DND-41 (cell line): ENCODE data around the gene UBE2Q2.

ENCODE experiments used
- ATAC-seq: fragments of 200-7000 bp; cut with Tn5 transposase; 3 replicates; pipeline ENCODE4 v1.9.1; 2021; ENCODE audit warnings: low read depth; ENCODE audit not compliant: insufficient read depth
- DNase-seq: peaks from one replicate; pipeline ENCODE4 v3.0.0-alpha.2; 2020
- H2AFZ ChIP-seq: 2 replicates; pipeline ENCODE4 v1.6.0; 2012; ENCODE audit warnings: low read depth, low read length
- H3K27ac ChIP-seq: 2 replicates; pipeline ENCODE4 v1.5.1; 2012; ENCODE audit warnings: low read length, inconsistent platforms
- H3K27me3 ChIP-seq: fragments of 200-600 bp; sonication (generic); 2 replicates; pipeline ENCODE4 v1.6.0; 2012; ENCODE audit warnings: low read length, mild to moderate bottlenecking, inconsistent platforms; ENCODE audit not compliant: insufficient read depth, poor library complexity
- H3K36me3 ChIP-seq: 2 replicates; pipeline ENCODE4 v1.5.1; 2012; ENCODE audit warnings: low read length, inconsistent platforms; ENCODE audit not compliant: insufficient read depth
- H3K4me1 ChIP-seq: 2 replicates; pipeline ENCODE4 v1.5.1; 2012; ENCODE audit warnings: mild to moderate bottlenecking, low read length; ENCODE audit not compliant: insufficient read depth
- H3K4me2 ChIP-seq: 2 replicates; pipeline ENCODE4 v1.6.0; 2012; ENCODE audit warnings: mild to moderate bottlenecking, moderate library complexity, low read length, inconsistent platforms; ENCODE audit not compliant: insufficient read depth
- H3K4me3 ChIP-seq, 2 experiments: fragments of 200-600 bp in 1 of 2; shearing (Covaris generic) in 1 of 2; 2 replicates each; pipeline ENCODE4 v1.5.1; 2012 to 2016; ENCODE audit warnings: inconsistent platforms in 2 of 2, low read length in 2 of 2, mild to moderate bottlenecking in 2 of 2, low read depth in 1 of 2, moderate library complexity in 1 of 2
- H3K79me2 ChIP-seq: 2 replicates; pipeline ENCODE4 v1.6.0; 2012; ENCODE audit warnings: low read length, inconsistent platforms; ENCODE audit not compliant: insufficient read depth
- H3K9ac ChIP-seq: 2 replicates; pipeline ENCODE4 v1.6.0; 2012; ENCODE audit warnings: low read depth, mild to moderate bottlenecking, inconsistent platforms, low read length, moderate library complexity
- H3K9me3 ChIP-seq: 2 replicates; pipeline ENCODE4 v1.5.1; 2012; ENCODE audit warnings: low read length, moderate library complexity, mild to moderate bottlenecking, inconsistent platforms; ENCODE audit not compliant: insufficient read depth, severe bottlenecking
- H4K20me1 ChIP-seq: 2 replicates; pipeline ENCODE4 v1.6.0; 2012; ENCODE audit warnings: low read length; ENCODE audit not compliant: insufficient read depth
- CTCF ChIP-seq: IDR thresholded peaks from 2 replicates; pipeline ENCODE4 v1.5.1; 2012; ENCODE audit warnings: borderline replicate concordance, low read length, moderate library complexity, mild to moderate bottlenecking; ENCODE audit not compliant: poor library complexity, severe bottlenecking; ENCODE audit errors: extremely low read depth
- EZH2 ChIP-seq: IDR thresholded peaks from 3 replicates; pipeline ENCODE4 v1.6.1; 2012; ENCODE audit warnings: borderline replicate concordance, low read depth, mild to moderate bottlenecking, moderate library complexity, low read length, inconsistent platforms; ENCODE audit not compliant: severe bottlenecking

The UBE2Q2 gene

GRCh38 chr15:75809986-75810750 is 33.1 kb upstream of the UBE2Q2 start:
- Histone ChIP-seq H3K4me2 (no peak overlapping the region), H2AFZ (no peak overlapping the region), H3K27me3 (peaks cover 3% of the 10 kb centered on the region), H3K9me3 (no peaks in the 10 kb centered on the region), H3K9ac (no peak overlapping the region), H3K27ac (no peak overlapping the region), H3K4me1 (no peaks in the 10 kb centered on the region), H3K4me3 (no peak overlapping the region), H3K36me3 (no peaks in the 10 kb centered on the region), H4K20me1 (no peaks in the 10 kb centered on the region), H3K79me2 (no peaks in the 10 kb centered on the region)
- no peak for DNase-seq
- ATAC-seq = no peak
- TF ChIP-seq EZH2 (no peak), CTCF (peak; percentile 41)

DNA sequence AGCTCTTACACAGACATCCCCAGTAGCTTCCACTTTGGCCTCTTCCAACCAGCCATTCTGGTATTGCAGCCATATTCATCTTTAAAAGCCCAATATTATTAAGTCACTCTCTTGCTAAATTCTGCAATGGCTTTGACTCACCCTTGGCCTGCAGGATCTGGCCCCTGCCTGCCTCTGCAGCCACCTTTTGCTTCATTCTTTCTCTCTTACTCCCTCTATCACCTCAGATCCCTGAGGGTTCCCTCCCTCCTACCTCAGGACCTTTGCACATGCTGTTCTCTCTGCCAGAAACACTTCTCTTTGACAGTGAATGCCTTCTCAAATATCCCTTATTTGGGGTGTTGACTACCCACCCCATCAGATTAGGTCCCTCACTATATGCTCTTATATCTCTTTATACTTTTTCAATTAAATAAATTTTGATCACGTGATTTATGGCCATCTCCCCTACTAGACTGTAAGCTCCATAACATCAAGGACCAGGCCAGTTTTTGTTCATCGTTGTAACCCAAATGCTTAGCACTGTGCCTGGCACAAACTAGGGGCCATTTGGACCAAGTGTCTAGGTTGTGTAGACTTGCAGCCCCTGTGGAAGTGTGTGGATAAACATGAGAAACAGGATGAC is 32.3 kb upstream of the UBE2Q2 start:
- TF ChIP-seq EZH2 (no peak), CTCF (no peak)
- no peaks in the 10 kb centered on the region for H3K36me3 ChIP-seq
- H3K4me2 ChIP-seq = no peak overlapping the region
- no peaks in the 10 kb centered on the region for H3K4me1 ChIP-seq
- no peaks in the 10 kb centered on the region for H3K79me2 ChIP-seq
- DNase-seq = no peak
- ATAC-seq = no peak
- no peak overlapping the region for H3K4me3 ChIP-seq
- no peaks in the 10 kb centered on the region for H3K27me3 ChIP-seq
- H3K9me3 ChIP-seq = no peaks in the 10 kb centered on the region
- no peak overlapping the region for H2AFZ ChIP-seq
- H3K27ac ChIP-seq = no peak overlapping the region
- H4K20me1 ChIP-seq = no peaks in the 10 kb centered on the region
- no peak overlapping the region for H3K9ac ChIP-seq

DNA sequence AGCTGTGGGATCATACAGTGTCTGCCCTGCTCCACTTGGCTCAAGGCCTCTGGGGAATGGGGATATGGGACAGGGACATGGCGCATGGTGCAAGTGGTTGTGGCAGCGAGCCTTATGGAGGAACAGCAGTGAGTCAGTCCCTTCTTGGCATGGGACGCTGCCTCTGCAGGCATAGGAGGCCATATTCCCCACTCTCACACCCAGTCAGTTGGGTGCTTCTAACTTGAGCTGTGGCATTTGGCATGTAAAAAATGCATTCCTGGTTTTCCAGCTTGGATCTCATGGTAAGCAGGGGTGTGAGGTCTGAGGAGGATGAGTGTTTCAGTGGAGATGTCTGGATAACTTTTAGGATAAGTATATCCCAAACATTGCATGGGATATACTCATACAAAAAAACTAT is 31.6 kb upstream of the UBE2Q2 start:
- no peaks in the 10 kb centered on the region for H3K4me1 ChIP-seq
- TF ChIP-seq CTCF (no peak), EZH2 (no peak)
- no peak overlapping the region for H3K4me2 ChIP-seq
- H3K27me3 ChIP-seq = no peaks in the 10 kb centered on the region
- no peaks in the 10 kb centered on the region for H4K20me1 ChIP-seq
- H3K4me3 ChIP-seq = no peak overlapping the region
- H3K9me3 ChIP-seq = no peaks in the 10 kb centered on the region
- ATAC-seq (no peak), DNase-seq (no peak)
- H3K27ac ChIP-seq = no peak overlapping the region
- H3K36me3 ChIP-seq = no peaks in the 10 kb centered on the region
- H3K79me2 ChIP-seq = no peaks in the 10 kb centered on the region
- H3K9ac ChIP-seq = no peak overlapping the region
- H2AFZ ChIP-seq = no peak overlapping the region
